Left lung (tissue), 14 donors: ENCODE results near the gene FOXJ1. TPM values are rescaled to one million over a fixed set of nuclear protein-coding genes. Genes with fewer than 3 reads are reported as not detected.

ENCODE experiments used
- ATAC-seq: fragments of 200-7000 bp; cut with Tn5 transposase; one replicate; pipeline ENCODE4 v1.9.1; 2020; ENCODE audit warnings: moderate library complexity
- DNase-seq, 4 donors: peaks; one replicate each; pipeline ENCODE4 v3.0.0-alpha.2; 2013 to 2020
- H3K27ac ChIP-seq, 2 donors: fragments of 200-600 bp; sonication (generic) in 1 of 2; one replicate each; pipeline versions ENCODE4 v1.5.0 to v1.8.0; 2020 to 2021
- H3K27me3 ChIP-seq, 2 donors: fragments of 200-600 bp; sonication (generic) in 1 of 2; one replicate each; pipeline versions ENCODE4 v1.5.0 to v1.8.0; 2020 to 2021
- H3K36me3 ChIP-seq, 2 donors: fragments of 200-600 bp; sonication (generic) in 1 of 2; one replicate each; pipeline versions ENCODE4 v1.5.0 to v1.8.0; 2020 to 2021
- H3K4me1 ChIP-seq, 2 donors: fragments of 200-600 bp; one replicate each; pipeline ENCODE4 v1.8.0; 2021
- H3K4me3 ChIP-seq, 2 donors: fragments of 200-600 bp; sonication (generic) in 1 of 2; one replicate each; pipeline versions ENCODE4 v1.5.0 to v1.8.0; 2020 to 2021; ENCODE audit warnings: mild to moderate bottlenecking in 1 of 2
- H3K9me3 ChIP-seq, 2 donors: fragments of 200-600 bp; sonication (generic) in 1 of 2; one replicate each; pipeline versions ENCODE4 v1.5.0 to v1.8.0; 2020 to 2021
- intact Hi-C, 2 donors: fragments of 100-400 bp; cut with DNase I; formaldehyde crosslinking; loops; one replicate each; pipeline versions ENCODE4 v1.11.2 to v1.14.2; 2022
- long read RNA-seq, 12 donors: library from polyadenylated mRNA in 2 of 12; unstranded in 2 of 12; transcript quantifications; one replicate each; pipeline ENCODE4 v2.0.0 and lab custom pipeline, GENCODE V29; 2019 to 2026
- polyA plus RNA-seq, 6 donors: library from polyadenylated mRNA; unstranded; fragments of 120-200 nt; gene quantifications; one replicate each; pipeline ENCODE4 v1.2.1, GENCODE V29; 2013; ENCODE audit not compliant: insufficient read length in 6 of 6
- total RNA-seq, 2 donors: library from RNA; stranded (reverse); fragmentation: NEBNext Ultra II Directional; extraction: Animal tissue kit (Norgen Biotek cat#: 25700); gene quantifications; one replicate each; pipeline ENCODE4 v1.2.1, GENCODE V29; 2021
- TF ChIP-seq, protein P1 (sequence below), 2 donors: fragments of 200-600 bp; sonication (generic) in 1 of 2; IDR thresholded peaks; one replicate each; pipeline versions ENCODE4 v1.5.0 to v1.8.0; 2021; ENCODE audit warnings: antibody characterized with exemption in 2 of 2
- donor health status: DM: no; HTN: yes; CAD: no.
- donor health status: DM: no; HTN: no; CAD: no.

The FOXJ1 gene, protein sequence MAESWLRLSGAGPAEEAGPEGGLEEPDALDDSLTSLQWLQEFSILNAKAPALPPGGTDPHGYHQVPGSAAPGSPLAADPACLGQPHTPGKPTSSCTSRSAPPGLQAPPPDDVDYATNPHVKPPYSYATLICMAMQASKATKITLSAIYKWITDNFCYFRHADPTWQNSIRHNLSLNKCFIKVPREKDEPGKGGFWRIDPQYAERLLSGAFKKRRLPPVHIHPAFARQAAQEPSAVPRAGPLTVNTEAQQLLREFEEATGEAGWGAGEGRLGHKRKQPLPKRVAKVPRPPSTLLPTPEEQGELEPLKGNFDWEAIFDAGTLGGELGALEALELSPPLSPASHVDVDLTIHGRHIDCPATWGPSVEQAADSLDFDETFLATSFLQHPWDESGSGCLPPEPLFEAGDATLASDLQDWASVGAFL
- total RNA-seq (10 to 100 TPM in 1 of 2 donors, 1 to 10 TPM in 1; 7.7 to 15.9 TPM), polyA plus RNA-seq (10 to 100 TPM; 13.9 to 30.4 (median 20.9) TPM)
- long read RNA-seq, donor 1, transcript FOXJ1-201 (3 exons, 2,641 nt), result major isoform, 11 of 21 reads
- long read RNA-seq, donor 1, partial matches to known transcripts, result 10 of 21 reads
- long read RNA-seq, donor 1, other reads (novel, unspliced or antisense), result 0 of 21 reads
- long read RNA-seq, donor 2, partial matches to known transcripts, result 13 of 15 reads
- long read RNA-seq, donor 2, other reads (novel, unspliced or antisense), result 0 of 15 reads
- long read RNA-seq, donor 3, partial matches to known transcripts, result 0 of 1 reads
- long read RNA-seq, donor 3, other reads (novel, unspliced or antisense), result 0 of 1 reads
- long read RNA-seq, donor 4, partial matches to known transcripts, result 6 of 6 reads
- long read RNA-seq, donor 4, other reads (novel, unspliced or antisense), result 0 of 6 reads
- long read RNA-seq, donor 5, transcript FOXJ1-201 (3 exons, 2,641 nt), result major isoform, 13 of 32 reads
- long read RNA-seq, donor 5, partial matches to known transcripts, result 19 of 32 reads
- long read RNA-seq, donor 5, other reads (novel, unspliced or antisense), result 0 of 32 reads
- long read RNA-seq, donor 6, partial matches to known transcripts, result 10 of 13 reads
- long read RNA-seq, donor 6, other reads (novel, unspliced or antisense), result 0 of 13 reads
- long read RNA-seq, donor 7, partial matches to known transcripts, result 0 of 4 reads
- long read RNA-seq, donor 7, other reads (novel, unspliced or antisense), result 0 of 4 reads
- long read RNA-seq, donor 8, transcript FOXJ1-201 (3 exons, 2,641 nt), result major isoform, 6 of 14 reads
- long read RNA-seq, donor 8, partial matches to known transcripts, result 8 of 14 reads
- long read RNA-seq, donor 8, other reads (novel, unspliced or antisense), result 0 of 14 reads
- long read RNA-seq, donor 9, result 0 reads
- long read RNA-seq, donor 10, partial matches to known transcripts, result 1 of 1 reads
- long read RNA-seq, donor 10, other reads (novel, unspliced or antisense), result 0 of 1 reads
- long read RNA-seq, donor 11, result 0 reads
- long read RNA-seq, donor 12, transcript FOXJ1-201 (3 exons, 2,641 nt), result major isoform, 5 of 13 reads
- long read RNA-seq, donor 12, partial matches to known transcripts, result 8 of 13 reads
- long read RNA-seq, donor 12, other reads (novel, unspliced or antisense), result 0 of 13 reads

DNA sequence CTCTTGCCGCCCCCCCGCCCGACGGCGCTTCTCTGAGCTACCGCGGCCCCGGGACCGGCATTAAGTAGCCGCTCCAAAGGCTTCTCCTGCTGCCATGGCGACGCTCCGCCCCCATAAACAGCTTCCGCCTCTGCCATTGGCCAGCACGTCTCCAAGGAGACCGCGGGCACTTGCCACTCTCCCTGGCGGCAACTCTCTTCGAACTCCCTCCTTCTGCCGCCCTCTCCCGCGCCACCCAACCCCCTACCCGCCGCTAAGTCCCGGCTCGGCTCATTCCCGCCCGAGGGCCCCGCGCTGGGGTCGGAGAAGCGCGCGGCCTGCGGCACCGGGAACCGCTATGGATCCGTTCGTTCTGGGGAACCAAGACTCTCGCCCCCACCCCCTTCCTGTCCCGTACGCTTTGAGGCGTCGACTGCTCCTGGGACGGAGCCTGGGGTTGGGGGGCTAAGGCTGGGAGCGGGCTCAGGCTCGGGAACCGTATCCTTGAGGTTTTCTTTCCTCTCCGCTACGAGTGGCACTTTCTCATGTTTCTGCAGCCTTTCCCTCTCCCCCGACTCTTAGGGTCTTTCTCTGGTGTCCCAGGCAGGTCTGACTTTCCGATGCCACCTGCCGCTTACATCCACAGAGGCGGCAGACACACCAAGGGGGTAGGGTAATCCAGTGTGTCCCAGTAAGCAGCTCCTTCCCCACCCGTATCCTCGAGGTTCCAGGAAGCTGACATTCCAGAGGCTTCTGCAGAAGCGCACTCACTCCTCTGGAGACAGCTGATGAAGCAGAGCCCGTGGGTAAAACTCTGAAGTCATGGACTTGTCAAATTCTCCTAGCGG lies at the start of gene FOXJ1:
Gene FOXJ1 (minus strand): TSS at position 34 of the 827 bp plus-strand sequence. CDS start 850 bp downstream, outside the sequence.
- DNase-seq, result peak; percentile 86 to 96 (median 92)
- Histone ChIP-seq H3K4me1 (peaks cover 13 to 55% of the 10 kb centered on the region in 2 donors), H3K4me3 (peak within 1 kb of the TSS; percentile 37 to 43), H3K36me3 (no peaks in the 10 kb centered on the region), H3K27me3 (peaks cover 25 to 58% of the 10 kb centered on the region in 2 donors), H3K9me3 (no peaks in the 10 kb centered on the region), H3K27ac (no peak within 1 kb of the TSS)
- peak; percentile 78 for ATAC-seq
- TF ChIP-seq, protein P1, sequence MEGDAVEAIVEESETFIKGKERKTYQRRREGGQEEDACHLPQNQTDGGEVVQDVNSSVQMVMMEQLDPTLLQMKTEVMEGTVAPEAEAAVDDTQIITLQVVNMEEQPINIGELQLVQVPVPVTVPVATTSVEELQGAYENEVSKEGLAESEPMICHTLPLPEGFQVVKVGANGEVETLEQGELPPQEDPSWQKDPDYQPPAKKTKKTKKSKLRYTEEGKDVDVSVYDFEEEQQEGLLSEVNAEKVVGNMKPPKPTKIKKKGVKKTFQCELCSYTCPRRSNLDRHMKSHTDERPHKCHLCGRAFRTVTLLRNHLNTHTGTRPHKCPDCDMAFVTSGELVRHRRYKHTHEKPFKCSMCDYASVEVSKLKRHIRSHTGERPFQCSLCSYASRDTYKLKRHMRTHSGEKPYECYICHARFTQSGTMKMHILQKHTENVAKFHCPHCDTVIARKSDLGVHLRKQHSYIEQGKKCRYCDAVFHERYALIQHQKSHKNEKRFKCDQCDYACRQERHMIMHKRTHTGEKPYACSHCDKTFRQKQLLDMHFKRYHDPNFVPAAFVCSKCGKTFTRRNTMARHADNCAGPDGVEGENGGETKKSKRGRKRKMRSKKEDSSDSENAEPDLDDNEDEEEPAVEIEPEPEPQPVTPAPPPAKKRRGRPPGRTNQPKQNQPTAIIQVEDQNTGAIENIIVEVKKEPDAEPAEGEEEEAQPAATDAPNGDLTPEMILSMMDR (IDR thresholded peaks at IDR 0.05), result no peak
- intact Hi-C loops, result no loop called here

DNA sequence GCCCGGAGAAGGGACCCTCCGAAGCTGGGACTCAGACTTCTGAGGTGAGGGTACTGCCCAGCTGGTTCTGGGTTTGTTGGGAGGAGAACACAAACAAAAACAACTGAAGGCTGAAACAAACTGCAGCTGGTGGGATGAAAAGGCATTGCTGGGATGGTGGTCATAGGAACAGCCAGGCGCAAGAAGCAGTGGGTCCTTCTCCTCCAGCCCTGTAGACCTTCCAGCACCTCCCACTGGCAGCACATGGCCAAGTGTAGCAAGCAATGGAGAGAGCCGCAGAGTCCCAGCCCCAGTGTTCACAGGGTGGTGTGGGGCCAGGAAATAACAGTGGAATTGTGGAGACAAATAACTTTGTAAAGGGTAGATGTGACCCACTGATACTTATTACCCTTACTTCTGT lies 48.7 kb upstream of the FOXJ1 start:
- Histone ChIP-seq H3K27me3 (no peaks in the 10 kb centered on the region), H3K27ac (no peak overlapping the region), H3K4me1 (peaks cover 0 to 3% of the 10 kb centered on the region in 2 donors), H3K4me3 (no peak overlapping the region), H3K9me3 (no peaks in the 10 kb centered on the region), H3K36me3 (no peaks in the 10 kb centered on the region)
- no peak for DNase-seq
- TF ChIP-seq, protein P1 (IDR thresholded peaks at IDR 0.05), result no peak
- intact Hi-C loops, result no loop called here
- no peak for ATAC-seq

DNA sequence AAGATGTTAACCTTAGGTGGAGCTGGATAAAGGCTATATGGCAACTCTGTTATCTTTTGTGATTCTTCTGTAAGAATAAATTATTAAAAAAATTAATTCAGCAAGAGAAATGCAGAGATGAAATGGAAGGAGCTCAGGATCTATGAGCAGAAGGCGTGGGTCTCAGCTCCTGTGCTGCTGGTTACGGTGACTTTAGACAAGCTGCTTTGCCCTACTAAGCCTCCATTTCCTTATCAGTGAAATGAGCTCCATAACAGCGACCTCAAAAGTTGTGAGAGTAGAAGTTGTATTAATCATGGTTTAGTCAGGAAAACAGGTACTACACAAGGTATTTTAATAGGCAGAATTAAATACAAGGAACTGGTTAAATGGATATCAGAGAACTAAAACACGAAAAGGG lies 48.2 kb upstream of the FOXJ1 start:
- Histone ChIP-seq H3K27ac (no peak overlapping the region), H3K36me3 (no peaks in the 10 kb centered on the region), H3K4me1 (peaks cover 0 to 3% of the 10 kb centered on the region in 2 donors), H3K4me3 (no peak overlapping the region), H3K9me3 (no peaks in the 10 kb centered on the region), H3K27me3 (no peaks in the 10 kb centered on the region)
- TF ChIP-seq, protein P1 (IDR thresholded peaks at IDR 0.05), result no peak
- intact Hi-C loops, result no loop called here
- ATAC-seq (no peak), DNase-seq (no peak)
